PC-9 (cell line): Measurements from ENCODE around the gene CHRD.

Experiments
- CTCF ChIP-seq: fragments of 200-600 bp; sonication (generic); conservative IDR thresholded peaks from 2 replicates; pipeline ENCODE4 v1.6.1; 2017; ENCODE audit warnings: mixed run types, antibody characterized with exemption, mild to moderate bottlenecking, moderate library complexity
- EZH2 ChIP-seq: fragments of 200-600 bp; sonication (generic); IDR thresholded peaks from 2 replicates; pipeline ENCODE4 v1.8.0; 2017; ENCODE audit warnings: antibody characterized with exemption, low read depth

- no peak for TF ChIP-seq CTCF
- no peak for TF ChIP-seq EZH2
These were observed 49.9 kb downstream of the CHRD start for GRCh38 chr3:184429786-184430185.
